MM.1S (cell line): ENCODE measurements around the gene HM13.

Source experiments
- DNase-seq: peaks from one replicate; pipeline ENCODE4 v3.0.0-alpha.2; 2015
- H2AFZ ChIP-seq: fragments of 300-600 bp; sonication (generic); 2 replicates; pipeline ENCODE4 v1.6.0; 2016; ENCODE audit warnings: antibody characterized with exemption, low read length
- H3F3A ChIP-seq: fragments of 300-600 bp; sonication (generic); 2 replicates; pipeline ENCODE4 v1.6.1; 2016; ENCODE audit warnings: mild to moderate bottlenecking, antibody characterized with exemption, low read length, moderate library complexity, mixed read lengths; ENCODE audit not compliant: insufficient read depth
- H3K27ac ChIP-seq: fragments of 300-600 bp; sonication (generic); 2 replicates; pipeline ENCODE4 v1.5.1; 2016; ENCODE audit warnings: mild to moderate bottlenecking, low read length
- H3K27me3 ChIP-seq: fragments of 300-600 bp; sonication (generic); replicated peaks from 2 replicates; pipeline ENCODE4 v1.6.0; 2016; ENCODE audit warnings: low read length; ENCODE audit not compliant: insufficient read depth
- H3K36me3 ChIP-seq: fragments of 300-600 bp; sonication (generic); replicated peaks from 2 replicates; pipeline ENCODE4 v1.6.1; 2016; ENCODE audit warnings: mild to moderate bottlenecking, low read length, mixed read lengths; ENCODE audit not compliant: insufficient read depth
- H3K4me1 ChIP-seq: fragments of 300-600 bp; sonication (generic); 2 replicates; pipeline ENCODE4 v1.6.1; 2016; ENCODE audit warnings: low read length, mixed read lengths
- H3K4me2 ChIP-seq: fragments of 300-600 bp; sonication (generic); 2 replicates; pipeline ENCODE4 v1.6.0; 2016; ENCODE audit warnings: low read depth, low read length
- H3K4me3 ChIP-seq: fragments of 300-600 bp; sonication (generic); 2 replicates; pipeline ENCODE4 v1.5.1; 2016; ENCODE audit warnings: low read length, mixed read lengths
- H3K79me2 ChIP-seq: fragments of 300-600 bp; sonication (generic); 2 replicates; pipeline ENCODE4 v1.6.1; 2016; ENCODE audit warnings: mixed run types, low read length, mixed read lengths
- H3K9ac ChIP-seq: fragments of 300-600 bp; sonication (generic); 2 replicates; pipeline ENCODE4 v1.6.1; 2016; ENCODE audit warnings: low read length, mixed read lengths
- H3K9me2 ChIP-seq: fragments of 300-600 bp; sonication (generic); replicated peaks from 2 replicates; pipeline ENCODE4 v1.6.1; 2016; ENCODE audit warnings: mild to moderate bottlenecking, low read length, mixed read lengths; ENCODE audit not compliant: insufficient read depth
- H3K9me3 ChIP-seq: fragments of 300-600 bp; sonication (generic); replicated peaks from 2 replicates; pipeline ENCODE4 v1.6.1; 2016; ENCODE audit warnings: mild to moderate bottlenecking, low read length, mixed read lengths; ENCODE audit not compliant: insufficient read depth
- H4K20me1 ChIP-seq: fragments of 300-600 bp; sonication (generic); 2 replicates; pipeline ENCODE4 v1.6.1; 2016; ENCODE audit warnings: mild to moderate bottlenecking, low read length, moderate library complexity, mixed read lengths; ENCODE audit not compliant: insufficient read depth
- CTCF ChIP-seq: fragments of 300-600 bp; sonication (generic); IDR thresholded peaks from 2 replicates; pipeline ENCODE4 v1.5.1; 2016; ENCODE audit warnings: antibody characterized with exemption, low read length, mixed read lengths
- EZH2 ChIP-seq: fragments of 300-600 bp; sonication (generic); optimal IDR thresholded peaks from 2 replicates; pipeline ENCODE3; 2017; ENCODE audit warnings: low read depth, mild to moderate bottlenecking, antibody characterized with exemption, low read length, mixed read lengths
- EZH2phosphoT487 ChIP-seq: fragments of 300-600 bp; sonication (generic); IDR thresholded peaks from 2 replicates; pipeline ENCODE4 v1.6.1; 2018; ENCODE audit warnings: antibody characterized with exemption, low read length

Gene HM13

GRCh38 chr20:31490752-31491151 lies 23.5 kb upstream of the HM13 start:
- Histone ChIP-seq H3K4me3 (no peak overlapping the region), H3K4me2 (no peak overlapping the region), H2AFZ (no peak overlapping the region), H3K9me2 (no peaks in the 10 kb centered on the region), H3K27ac (no peak overlapping the region), H3K36me3 (no peaks in the 10 kb centered on the region), H3K79me2 (no peaks in the 10 kb centered on the region), H3F3A (no peaks in the 10 kb centered on the region), H4K20me1 (no peaks in the 10 kb centered on the region), H3K9me3 (no peaks in the 10 kb centered on the region), H3K4me1 (no peaks in the 10 kb centered on the region), H3K9ac (no peak overlapping the region), H3K27me3 (no peaks in the 10 kb centered on the region)
- no peak for TF ChIP-seq EZH2
- TF ChIP-seq EZH2phosphoT487, result no peak
- TF ChIP-seq CTCF, result no peak
- no peak for DNase-seq

- H3K4me2 ChIP-seq, result no peak overlapping the region
- no peaks in the 10 kb centered on the region for H3K4me1 ChIP-seq
- no peaks in the 10 kb centered on the region for H3K9me2 ChIP-seq
- no peak overlapping the region for H3K4me3 ChIP-seq
- DNase-seq, result peak; percentile 16
- no peaks in the 10 kb centered on the region for H3F3A ChIP-seq
- TF ChIP-seq CTCF (peak; percentile 46), EZH2phosphoT487 (no peak), EZH2 (no peak)
- no peaks in the 10 kb centered on the region for H3K27me3 ChIP-seq
- H2AFZ ChIP-seq, result no peak overlapping the region
- H3K9ac ChIP-seq, result no peak overlapping the region
- no peaks in the 10 kb centered on the region for H4K20me1 ChIP-seq
- H3K27ac ChIP-seq, result no peak overlapping the region
- H3K36me3 ChIP-seq, result no peaks in the 10 kb centered on the region
- H3K9me3 ChIP-seq, result no peaks in the 10 kb centered on the region
- no peaks in the 10 kb centered on the region for H3K79me2 ChIP-seq
Measured at GRCh38 chr20:31494131-31494530, 20.1 kb upstream of the HM13 start.

GRCh38 chr20:31496761-31497295 lies 17.4 kb upstream of the HM13 start:
- H3K4me1 ChIP-seq, result no peaks in the 10 kb centered on the region
- no peak overlapping the region for H2AFZ ChIP-seq
- DNase-seq, result no peak
- H3K4me3 ChIP-seq, result no peak overlapping the region
- no peaks in the 10 kb centered on the region for H3K79me2 ChIP-seq
- H3F3A ChIP-seq, result no peaks in the 10 kb centered on the region
- TF ChIP-seq EZH2 (no peak), CTCF (no peak), EZH2phosphoT487 (no peak)
- no peak overlapping the region for H3K9ac ChIP-seq
- H4K20me1 ChIP-seq, result no peaks in the 10 kb centered on the region
- H3K27me3 ChIP-seq, result no peaks in the 10 kb centered on the region
- no peak overlapping the region for H3K4me2 ChIP-seq
- H3K9me2 ChIP-seq, result no peaks in the 10 kb centered on the region
- no peaks in the 10 kb centered on the region for H3K36me3 ChIP-seq
- H3K27ac ChIP-seq, result no peak overlapping the region
- no peaks in the 10 kb centered on the region for H3K9me3 ChIP-seq
